ENCODE results near the gene MKI67. TPM values are rescaled to one million over a fixed set of nuclear protein-coding genes. Genes with fewer than 3 reads are reported as not detected.
A peak's percentile ranks its signal among the peaks of the same experiment; 100 is the strongest.

Gene MKI67
- total and polyA plus RNA-seq, 9 of the 15 experiments (the other 6 are each of a cell fraction or from before 2014, with no cell fraction given): 11.8 to 86.5 (median 36.0) TPM

- TF ChIP-seq SAFB (IDR thresholded peaks at IDR 0.05; ENCODE audit: borderline replicate concordance, low read depth, low read length) (peak; percentile 76), ATF4 (CRISPR knock-in tag; IDR thresholded peaks at IDR 0.05) (no peak), RAD21 (CRISPR knock-in tag; conservative IDR thresholded peaks at IDR 0.05 in 1 of 2, IDR thresholded peaks at IDR 0.05 in 1 of 2) (peak; percentile 55 to 83)
Measured at GRCh38 chr10:128150045-128150493, 23.8 kb upstream of the MKI67 start (continued).

- no peak overlapping the region for H3K4me2 ChIP-seq (ENCODE audit: insufficient read depth, low read length)
- POLR2A ChIA-PET: interaction anchor here (1.3 kb wide), 1 partner anchor 24 kb away, joined by 5 read pairs; the partner anchor contains the start of gene MKI67
- H3K27me3 ChIP-seq (ENCODE audit: control insufficient read depth in 2 of 2, insufficient read depth in 2 of 2, low read length in 2 of 2): peaks cover 2 to 18% of the 10 kb centered on the region in 2 experiments; a peak in 3 of 5 replicates
- no peak overlapping the region for H2AFZ ChIP-seq (ENCODE audit: low read depth, low read length)
- no peak overlapping the region for H3K27ac ChIP-seq (ENCODE audit: extremely low read depth, low read depth, low read length)
- H3K9me1 ChIP-seq (ENCODE audit: control insufficient read depth, insufficient read depth, low read length): no peaks in the 10 kb centered on the region
- DNase-seq (ENCODE audit: extremely low read depth in 1 of 4, low spot score in 3 of 4) (no peak), ATAC-seq (no peak), FAIRE-seq (no peak)
- WGBS (ENCODE audit: insufficient coverage, low coverage, missing lambda C conversion rate): 62% methylated on average over 5 of the region's 61 CpGs
- H3K9me3 ChIP-seq (replicated peaks; ENCODE audit: control insufficient read depth, insufficient read depth, low read depth, low read length): no peaks in the 10 kb centered on the region
- H3K4me3 ChIP-seq: no peak overlapping the region
- no peak overlapping the region for H3K9ac ChIP-seq (ENCODE audit: insufficient read depth in 1 of 2, low read depth in 2 of 2, low read length in 2 of 2)
- CTCF ChIA-PET (ENCODE audit: low intra/inter-chr PET ratio): interaction anchor here (1.5 to 3.0 kb wide), 2 partner anchors 71 to 114 kb away, joined by 7 to 14 read pairs; no protein-coding TSS in a partner anchor
- no TSS peak for BruUV-seq (replicated peaks)
- no peaks in the 10 kb centered on the region for H3K36me3 ChIP-seq (ENCODE audit: control insufficient read depth, insufficient read depth, low read length)
- in situ Hi-C loops (cut with MboI): no loop called here
- H3K4me1 ChIP-seq (replicated peaks in 1 of 2; ENCODE audit: control insufficient read depth in 2 of 2, insufficient read depth in 2 of 2, low read length in 2 of 2): peaks cover 0 to 13% of the 10 kb centered on the region in 2 experiments; a peak in 2 of 5 replicates
- H4K20me1 ChIP-seq (replicated peaks; ENCODE audit: control insufficient read depth, insufficient read depth, low read length): no peaks in the 10 kb centered on the region
- intact Hi-C loops (cut with micrococcal nuclease): loop anchor here (1.0 kb wide), 1 partner anchor 71 kb away; no protein-coding TSS in a partner anchor
- no peaks in the 10 kb centered on the region for H3K79me2 ChIP-seq (ENCODE audit: control insufficient read depth, insufficient read depth, low read length)
- TF ChIP-seq RBBP5 (IDR thresholded peaks at IDR 0.05; ENCODE audit: borderline replicate concordance, insufficient read depth, low read length, poor library complexity, severe bottlenecking) (no peak), TRIM28 (IDR thresholded peaks at IDR 0.05) (no peak), ELF2 (CRISPR knock-in tag; IDR thresholded peaks at IDR 0.05) (no peak), FOSL1 (tag; conservative IDR thresholded peaks at IDR 0.05) (no peak), ZNF609 (CRISPR knock-in tag; IDR thresholded peaks at IDR 0.05; ENCODE audit: borderline replicate concordance) (no peak), ZFPM2 (CRISPR knock-in tag; IDR thresholded peaks at IDR 0.05) (no peak), THRB (CRISPR knock-in tag; conservative IDR thresholded peaks at IDR 0.05) (no peak), ZNF23 (CRISPR knock-in tag; IDR thresholded peaks at IDR 0.05) (no peak)
Measured at GRCh38 chr10:128149267-128150014, 23.2 kb upstream of the MKI67 start.

Measured in K562 (cell line).